ENCODE data around the gene PLA2G4D.

Gene PLA2G4D

GRCh38 chr15:42094512-42094963 lies at the start of gene PLA2G4D:
Gene PLA2G4D (minus strand): TSS chr15:42094562. CDS start chr15:42094459, 103 bp downstream.
- DNase-seq = peak; percentile 93

- DNase-seq = no peak
These were observed 49.0 kb upstream of the PLA2G4D start for GRCh38 chr15:42143356-42143755.

GRCh38 chr15:42141795-42142667 lies 47.7 kb upstream of the PLA2G4D start:
- DNase-seq = no peak

- no peak for DNase-seq
These were observed 46.9 kb upstream of the PLA2G4D start for GRCh38 chr15:42141246-42141645.

- no peak for DNase-seq
These were observed 46.2 kb upstream of the PLA2G4D start for GRCh38 chr15:42140383-42141070.

- no peak for DNase-seq
These were observed 45.2 kb upstream of the PLA2G4D start for GRCh38 chr15:42139596-42139995.

GRCh38 chr15:42138968-42139386 lies 44.6 kb upstream of the PLA2G4D start:
- no peak for DNase-seq

- DNase-seq = no peak
These were observed 44.0 kb upstream of the PLA2G4D start for GRCh38 chr15:42138411-42138810.

- peak; percentile 55 for DNase-seq
These were observed 43.3 kb upstream of the PLA2G4D start for GRCh38 chr15:42137461-42138261.

GRCh38 chr15:42136513-42136912 lies 42.2 kb upstream of the PLA2G4D start:
- DNase-seq = no peak

- no peak for DNase-seq
These were observed 41.0 kb upstream of the PLA2G4D start for GRCh38 chr15:42135351-42135750.

GRCh38 chr15:42134617-42135245 lies 40.4 kb upstream of the PLA2G4D start:
- DNase-seq = no peak

GRCh38 chr15:42133886-42134502 lies 39.6 kb upstream of the PLA2G4D start:
- peak; percentile 72 for DNase-seq

- no peak for DNase-seq
These were observed 39.0 kb upstream of the PLA2G4D start for GRCh38 chr15:42133356-42133755.

GRCh38 chr15:42131826-42132806 lies 37.8 kb upstream of the PLA2G4D start:
- DNase-seq = peak; percentile 35

GRCh38 chr15:42131006-42131405 lies 36.6 kb upstream of the PLA2G4D start:
- DNase-seq = no peak

GRCh38 chr15:42130246-42130986 lies 36.1 kb upstream of the PLA2G4D start:
- DNase-seq = no peak

- no peak for DNase-seq
These were observed 35.0 kb upstream of the PLA2G4D start for GRCh38 chr15:42129364-42129763.

GRCh38 chr15:42128476-42128875 lies 34.1 kb upstream of the PLA2G4D start:
- DNase-seq = no peak

- no peak for DNase-seq
These were observed 29.2 kb upstream of the PLA2G4D start for GRCh38 chr15:42123546-42123945.
